Ishikawa (cell line): ENCODE data around the gene PTN.

Experiments
- MAX ChIP-seq: IDR thresholded peaks from 2 replicates; pipeline ENCODE4 v1.6.1; 2012
- NFIC ChIP-seq: IDR thresholded peaks from 2 replicates; pipeline ENCODE4 v1.6.1; 2012
- RAD21 ChIP-seq: IDR thresholded peaks from 2 replicates; pipeline ENCODE4 v1.6.1; 2012; ENCODE audit warnings: low read depth
- TAF1 ChIP-seq: IDR thresholded peaks from 2 replicates; pipeline ENCODE4 v1.6.1; 2012; ENCODE audit warnings: low read depth, mild to moderate bottlenecking
- TF ChIP-seq, protein P1 (sequence below): IDR thresholded peaks from 2 replicates; pipeline ENCODE4 v1.6.1; 2012; ENCODE audit warnings: low read depth, mild to moderate bottlenecking

- TF ChIP-seq RAD21 (no peak), TAF1 (no peak), NFIC (no peak), MAX (no peak)
- TF ChIP-seq, protein P1, sequence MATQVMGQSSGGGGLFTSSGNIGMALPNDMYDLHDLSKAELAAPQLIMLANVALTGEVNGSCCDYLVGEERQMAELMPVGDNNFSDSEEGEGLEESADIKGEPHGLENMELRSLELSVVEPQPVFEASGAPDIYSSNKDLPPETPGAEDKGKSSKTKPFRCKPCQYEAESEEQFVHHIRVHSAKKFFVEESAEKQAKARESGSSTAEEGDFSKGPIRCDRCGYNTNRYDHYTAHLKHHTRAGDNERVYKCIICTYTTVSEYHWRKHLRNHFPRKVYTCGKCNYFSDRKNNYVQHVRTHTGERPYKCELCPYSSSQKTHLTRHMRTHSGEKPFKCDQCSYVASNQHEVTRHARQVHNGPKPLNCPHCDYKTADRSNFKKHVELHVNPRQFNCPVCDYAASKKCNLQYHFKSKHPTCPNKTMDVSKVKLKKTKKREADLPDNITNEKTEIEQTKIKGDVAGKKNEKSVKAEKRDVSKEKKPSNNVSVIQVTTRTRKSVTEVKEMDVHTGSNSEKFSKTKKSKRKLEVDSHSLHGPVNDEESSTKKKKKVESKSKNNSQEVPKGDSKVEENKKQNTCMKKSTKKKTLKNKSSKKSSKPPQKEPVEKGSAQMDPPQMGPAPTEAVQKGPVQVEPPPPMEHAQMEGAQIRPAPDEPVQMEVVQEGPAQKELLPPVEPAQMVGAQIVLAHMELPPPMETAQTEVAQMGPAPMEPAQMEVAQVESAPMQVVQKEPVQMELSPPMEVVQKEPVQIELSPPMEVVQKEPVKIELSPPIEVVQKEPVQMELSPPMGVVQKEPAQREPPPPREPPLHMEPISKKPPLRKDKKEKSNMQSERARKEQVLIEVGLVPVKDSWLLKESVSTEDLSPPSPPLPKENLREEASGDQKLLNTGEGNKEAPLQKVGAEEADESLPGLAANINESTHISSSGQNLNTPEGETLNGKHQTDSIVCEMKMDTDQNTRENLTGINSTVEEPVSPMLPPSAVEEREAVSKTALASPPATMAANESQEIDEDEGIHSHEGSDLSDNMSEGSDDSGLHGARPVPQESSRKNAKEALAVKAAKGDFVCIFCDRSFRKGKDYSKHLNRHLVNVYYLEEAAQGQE: no peak
Measured at GRCh38 chr7:137316648-137317353, 26.7 kb downstream of the PTN start.
